GM21381 (cell line): ENCODE measurements around the gene UBASH3B.

Source experiments
- ATAC-seq: cut with Tn5 transposase; IDR thresholded peaks from one replicate; pipeline ENCODE4 v1.9.1; 2021; ENCODE audit warnings: mild to moderate bottlenecking, moderate library complexity; ENCODE audit not compliant: unreplicated experiment

UBASH3B gene

DNA sequence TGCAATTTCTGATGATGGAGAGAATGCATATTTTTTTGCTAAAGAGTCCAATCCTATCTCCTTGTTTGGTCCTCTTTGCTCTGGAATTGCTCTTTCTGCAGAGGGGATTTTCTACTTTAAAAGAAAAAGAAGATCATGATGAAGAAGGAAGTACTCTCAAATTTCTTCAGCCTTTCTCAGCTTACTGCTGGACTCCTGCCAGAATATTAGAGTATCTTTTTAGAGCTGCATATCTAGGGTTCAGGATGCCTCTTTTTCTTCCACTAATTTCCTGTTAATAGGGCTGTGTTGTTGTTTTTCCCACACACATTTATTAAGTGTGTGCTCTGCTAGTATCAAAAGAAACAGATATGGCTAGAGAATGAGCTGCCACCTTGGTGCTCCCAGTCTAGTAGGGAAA, 18.2 kb downstream of the UBASH3B start:
- ATAC-seq: no peak

DNA sequence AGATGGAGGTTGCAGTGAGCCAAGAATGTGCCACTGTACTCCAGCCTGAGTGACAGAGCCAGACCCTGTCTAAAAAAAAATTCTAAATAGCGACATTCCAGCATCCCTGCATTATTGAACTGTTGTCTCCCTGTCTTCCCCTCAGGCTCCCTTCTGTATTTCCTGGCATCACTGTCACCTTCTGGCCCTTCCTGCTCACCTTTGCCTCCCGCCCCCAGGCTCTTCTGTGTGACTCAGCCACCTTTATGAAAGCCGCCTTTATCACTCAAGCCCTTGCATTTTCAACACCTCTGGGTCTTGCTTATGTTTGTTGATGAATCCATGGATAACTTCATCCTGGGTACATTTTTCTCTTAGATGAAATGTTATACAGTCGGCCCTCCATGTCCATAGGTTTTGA, 21.1 kb downstream of the UBASH3B start:
- ATAC-seq: no peak

DNA sequence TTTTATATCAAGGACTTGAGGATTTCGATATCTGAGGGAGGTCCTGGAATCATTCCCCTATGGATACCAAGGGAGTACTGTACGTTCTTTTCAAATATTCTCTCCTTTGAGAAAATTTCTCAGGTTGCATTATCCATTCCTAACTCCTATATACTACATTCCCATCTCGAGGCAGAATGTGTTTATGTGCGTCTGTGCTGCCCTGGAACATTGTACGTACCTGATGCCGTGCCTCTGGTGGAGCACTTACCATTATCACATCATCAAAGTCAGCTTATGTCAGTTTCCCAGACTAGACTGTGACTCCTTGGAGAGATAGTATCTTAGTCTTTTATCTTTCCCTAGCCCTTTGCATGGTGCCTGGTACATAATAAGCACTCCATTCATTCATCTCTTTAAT, 21.7 kb downstream of the UBASH3B start:
- ATAC-seq: no peak

DNA sequence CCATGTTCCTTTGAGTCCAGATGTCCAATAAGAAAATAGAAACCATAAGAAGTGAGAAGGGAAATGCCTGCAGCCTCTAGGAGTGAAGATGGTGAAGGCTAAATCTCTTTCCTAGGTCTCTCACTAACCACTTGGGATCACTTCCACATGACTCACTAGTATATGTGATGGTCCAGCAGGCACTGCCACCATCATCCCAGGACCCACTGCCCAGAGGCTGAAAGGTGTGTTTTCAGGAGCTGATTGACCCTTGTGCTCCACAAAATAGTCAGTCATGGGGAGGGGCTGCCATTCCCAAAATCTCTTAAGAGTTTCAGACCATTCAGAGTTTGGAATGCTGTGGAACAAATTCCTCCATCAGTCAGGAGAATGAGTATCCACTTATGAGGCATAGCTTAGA, 22.9 kb downstream of the UBASH3B start:
- ATAC-seq: no peak

DNA sequence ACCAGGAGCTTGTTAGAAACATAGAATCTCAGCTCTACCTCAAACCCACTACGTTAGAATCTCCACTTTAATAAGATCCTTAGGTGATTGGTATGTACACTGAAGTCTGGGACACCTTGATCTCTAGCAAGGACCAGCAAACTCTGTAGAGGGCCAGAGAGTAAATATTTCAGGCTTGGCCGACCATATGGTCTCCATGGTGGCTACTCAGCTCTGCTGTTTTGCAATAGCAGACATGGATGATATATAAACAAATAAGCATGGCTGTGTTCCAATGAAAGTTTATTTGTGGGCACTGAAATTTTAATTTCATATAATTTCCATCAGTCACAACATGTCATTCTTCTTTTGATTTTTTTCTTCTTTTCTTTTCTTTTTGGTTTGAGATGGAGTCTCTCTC, 23.9 kb downstream of the UBASH3B start:
- ATAC-seq: no peak

DNA sequence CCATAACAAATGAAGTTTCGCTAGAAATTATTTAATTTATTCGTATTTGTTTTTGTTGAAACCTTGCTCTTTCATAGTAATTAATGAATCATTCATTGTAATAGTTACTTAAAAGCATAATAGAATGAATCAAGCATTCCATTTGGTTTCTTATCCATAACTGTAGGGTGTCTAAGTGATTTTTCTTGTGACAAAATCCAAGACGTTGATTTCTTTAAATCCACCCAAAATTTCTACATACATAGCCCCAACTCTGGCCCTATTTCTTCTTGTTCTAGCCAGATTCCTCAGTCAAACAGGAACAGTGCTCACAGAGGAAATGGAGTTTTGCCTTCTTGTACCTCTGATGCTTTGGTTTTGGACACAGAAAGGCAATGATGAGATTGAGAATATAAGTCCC, 25.5 kb downstream of the UBASH3B start:
- no peak for ATAC-seq

DNA sequence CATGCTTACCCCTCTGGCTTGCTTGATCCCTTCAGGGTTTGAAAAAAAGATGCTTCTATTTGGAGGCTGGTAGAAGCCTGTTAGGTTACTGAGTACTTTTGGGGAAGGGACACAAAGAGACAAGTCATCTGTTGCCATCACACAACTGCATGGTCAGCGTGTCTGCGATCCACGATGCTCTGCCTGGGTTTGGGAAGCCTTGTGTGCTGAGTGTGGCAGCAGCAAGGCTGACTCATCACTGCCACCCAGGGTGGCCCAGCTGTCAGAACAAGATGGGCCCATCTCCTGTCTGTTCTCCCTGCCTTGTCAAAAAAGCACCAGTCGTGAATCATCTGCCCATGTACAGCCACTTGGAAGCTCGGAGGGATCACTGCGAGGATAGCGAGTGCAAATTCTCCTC, 26.2 kb downstream of the UBASH3B start:
- no peak for ATAC-seq

DNA sequence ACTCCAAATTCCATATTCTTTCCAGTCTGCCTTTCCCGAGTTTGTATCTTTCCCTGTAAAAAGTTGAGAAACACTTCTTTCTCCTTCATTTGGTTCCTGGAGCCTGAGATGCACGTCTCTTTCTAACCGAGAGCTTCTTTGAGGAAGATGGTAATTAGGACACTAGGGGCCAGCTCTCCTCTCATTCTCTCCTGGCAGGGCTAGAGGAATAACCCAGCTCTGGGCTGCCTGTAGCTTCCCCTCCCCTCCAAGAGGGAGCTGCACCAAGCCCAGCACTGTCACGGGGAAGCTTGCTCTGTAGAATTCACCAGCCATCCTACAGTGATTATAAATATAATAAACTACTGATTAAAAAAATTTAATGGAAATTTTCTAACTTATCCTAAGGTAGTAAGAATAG, 26.9 kb downstream of the UBASH3B start:
- ATAC-seq: no peak

DNA sequence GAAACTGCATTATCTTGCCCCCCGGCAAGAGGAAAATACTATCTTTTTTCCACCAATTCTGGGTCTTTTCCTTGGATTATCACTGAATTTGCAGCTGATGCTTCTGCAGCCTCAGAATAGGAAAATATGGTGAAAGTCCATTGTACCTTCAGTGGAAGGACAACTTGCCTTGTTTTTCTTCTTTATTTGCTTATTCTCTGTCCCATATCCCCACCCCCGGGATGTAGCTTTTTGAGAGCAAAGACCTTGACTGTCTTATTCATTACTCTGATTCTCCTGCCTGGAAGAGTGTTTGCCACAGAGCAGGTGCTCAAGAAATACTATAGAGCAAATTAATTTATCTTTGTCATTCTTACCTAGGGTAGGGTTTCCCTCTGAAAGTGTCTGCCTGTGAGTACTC, 29.5 kb downstream of the UBASH3B start:
- no peak for ATAC-seq

DNA sequence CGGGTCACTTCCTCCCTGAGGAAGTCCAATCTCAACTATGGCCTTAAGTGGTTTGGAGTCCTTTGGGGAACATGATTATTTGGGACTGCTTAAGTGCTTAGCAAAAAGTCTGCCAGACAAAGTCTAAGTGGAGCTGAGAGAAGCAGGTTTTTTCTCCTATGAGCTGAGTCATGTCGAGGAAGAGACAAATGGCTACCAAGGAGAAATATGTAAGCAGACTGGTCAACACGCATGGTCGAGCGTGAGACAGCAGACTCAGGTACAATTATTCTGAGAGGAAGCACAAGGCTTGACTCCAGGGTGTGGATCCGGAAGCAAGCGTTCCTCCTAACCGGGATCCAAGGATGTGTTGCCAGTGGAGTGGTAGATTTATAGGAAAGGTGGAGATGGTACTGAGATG, 30.6 kb downstream of the UBASH3B start:
- no peak for ATAC-seq

DNA sequence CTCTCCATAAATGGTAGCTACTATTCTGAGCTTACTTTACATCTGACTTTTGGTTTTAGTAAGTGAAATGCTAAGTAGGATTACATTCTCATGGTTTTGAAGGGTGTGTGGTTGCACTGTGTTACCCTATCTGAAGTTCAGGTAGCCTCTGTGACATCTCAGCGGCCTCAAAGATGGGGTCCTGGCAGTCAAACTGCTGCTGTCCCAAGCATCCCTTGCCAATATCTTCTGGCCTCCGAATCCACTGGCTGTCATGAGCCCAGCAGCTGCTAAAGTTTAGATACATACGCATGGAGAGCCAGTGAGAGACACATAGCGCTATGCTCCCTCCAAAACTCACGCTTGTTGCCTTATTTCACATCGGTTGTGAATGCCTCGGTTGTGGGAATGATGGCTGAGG, 34.9 kb downstream of the UBASH3B start:
- no peak for ATAC-seq

DNA sequence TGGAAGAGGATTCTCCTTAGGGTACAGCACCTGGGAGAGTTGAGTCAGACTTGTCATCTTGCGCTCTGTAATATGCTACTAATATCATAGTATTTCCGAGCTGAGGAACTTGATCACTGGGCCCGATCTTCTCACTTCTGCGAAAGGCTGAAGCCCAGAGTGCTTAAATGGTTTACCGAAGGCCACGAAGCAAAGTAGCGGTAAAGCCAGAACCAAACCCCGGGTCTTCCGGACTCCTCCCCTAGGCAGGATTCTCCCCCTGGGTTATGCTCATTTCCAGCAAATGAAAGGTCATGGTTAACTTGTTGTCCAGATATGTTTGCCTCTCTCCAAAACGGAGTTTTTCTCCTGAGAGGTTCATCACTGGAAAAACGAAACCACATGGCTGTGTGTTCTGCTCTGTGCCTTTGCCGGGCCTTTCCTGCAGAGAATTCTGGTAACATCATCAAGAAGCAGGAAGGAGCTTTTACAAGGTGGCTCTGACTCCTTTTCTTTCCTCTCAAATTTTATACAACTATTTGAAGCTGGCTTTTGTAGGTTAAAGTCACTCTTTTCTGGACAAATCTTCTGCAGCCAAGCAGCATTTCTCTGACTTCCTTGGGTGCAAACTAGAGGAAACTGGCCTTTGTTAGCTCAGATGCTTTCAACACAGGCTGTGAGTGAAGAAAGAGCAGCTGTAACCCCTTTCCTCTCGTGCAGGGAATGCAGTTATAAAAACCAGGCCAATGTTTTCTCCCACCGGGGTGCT, 35.5 kb downstream of the UBASH3B start:
- no peak for ATAC-seq

DNA sequence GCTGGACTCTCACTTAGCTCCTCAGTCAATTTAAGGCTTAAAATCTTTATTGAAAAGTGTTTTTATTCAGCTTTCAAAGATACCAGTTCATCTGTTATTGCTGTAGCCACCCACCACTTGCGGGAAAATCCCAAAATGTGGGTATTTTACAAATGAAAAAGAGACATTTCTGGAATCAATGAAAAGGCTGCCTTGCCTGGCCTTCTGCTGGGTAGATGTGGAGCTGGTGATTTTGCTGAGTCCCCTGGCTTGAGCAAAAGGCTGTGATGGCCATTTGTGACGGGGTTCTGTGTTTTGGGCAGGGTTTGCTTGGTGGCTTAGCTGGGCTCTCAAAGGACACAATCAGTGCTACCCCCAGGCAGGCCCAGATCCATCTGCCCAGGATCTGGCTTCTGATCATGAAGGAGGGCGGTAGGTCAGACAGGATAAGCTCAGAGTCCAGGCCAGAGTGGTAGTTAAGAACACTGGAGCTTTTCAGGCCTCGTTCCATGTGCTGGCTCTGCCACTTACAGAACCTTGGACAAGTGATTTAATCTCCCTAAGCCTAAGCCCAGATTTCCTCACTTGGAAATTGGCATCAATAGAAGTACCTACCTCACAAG, 36.1 kb downstream of the UBASH3B start:
- no peak for ATAC-seq

DNA sequence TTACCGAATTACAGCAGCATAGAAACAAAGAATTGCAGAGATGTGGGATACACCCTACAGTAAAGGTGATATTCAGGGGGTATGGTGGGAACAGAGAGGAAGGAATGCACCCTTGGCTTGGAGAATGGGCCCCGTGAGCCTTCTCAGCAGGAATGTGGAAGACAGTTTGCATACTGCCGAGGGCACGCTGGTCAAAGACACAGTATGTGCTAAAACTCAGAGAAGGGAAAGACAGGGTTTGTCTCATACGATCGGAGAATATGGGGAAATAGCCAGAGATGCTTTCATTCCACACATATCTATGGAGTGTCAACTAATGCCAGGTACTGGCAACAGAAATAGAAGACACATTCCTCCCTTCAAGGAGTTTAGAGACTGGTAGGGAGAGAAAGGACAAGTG, 36.9 kb downstream of the UBASH3B start:
- no peak for ATAC-seq

DNA sequence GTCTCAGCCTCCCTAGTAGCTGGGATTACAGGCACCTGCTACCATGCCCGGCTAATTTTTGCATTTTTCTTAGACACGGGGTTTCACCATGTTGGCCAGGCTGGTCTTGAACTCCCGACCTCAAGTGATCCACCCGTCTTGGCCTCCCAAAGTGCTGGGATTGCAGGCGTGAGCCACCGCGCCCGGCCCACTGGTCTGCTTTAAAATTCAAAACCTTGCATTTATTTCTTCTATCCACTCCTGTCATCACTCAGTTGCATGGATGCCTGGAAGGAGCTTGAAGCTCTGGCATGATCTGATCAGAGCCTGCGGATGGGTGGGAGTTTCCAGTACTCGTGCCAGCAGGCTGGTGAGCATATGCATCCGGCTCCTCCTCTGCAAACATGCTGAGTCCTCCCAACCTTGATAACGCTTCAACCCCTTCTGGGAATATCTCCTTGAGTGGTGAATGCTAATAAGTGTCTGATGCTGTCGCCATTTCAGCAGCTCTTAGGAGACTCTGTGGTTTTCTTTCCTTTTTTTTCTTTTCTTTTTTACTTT, 39.6 kb downstream of the UBASH3B start:
- ATAC-seq: no peak

DNA sequence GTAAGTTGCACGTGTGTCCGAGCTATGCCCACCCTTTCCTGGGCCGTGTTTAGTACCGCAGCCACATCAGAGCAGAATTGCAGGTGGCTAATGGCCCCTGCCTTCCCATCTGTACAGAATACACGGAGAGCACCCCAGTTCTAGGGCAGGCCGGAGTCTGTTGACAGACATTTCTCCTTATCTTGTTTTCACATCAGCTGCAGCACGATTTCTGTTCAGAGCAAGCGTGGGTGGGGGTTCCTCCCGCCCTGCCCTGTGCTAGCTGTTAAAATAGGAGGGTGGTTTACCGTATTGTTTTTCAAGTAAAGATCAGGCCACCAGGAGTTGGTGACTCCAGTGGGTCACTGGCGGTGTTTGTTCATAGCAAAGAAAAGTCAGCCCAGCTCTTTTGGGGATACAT, 41.1 kb downstream of the UBASH3B start:
- ATAC-seq: no peak

DNA sequence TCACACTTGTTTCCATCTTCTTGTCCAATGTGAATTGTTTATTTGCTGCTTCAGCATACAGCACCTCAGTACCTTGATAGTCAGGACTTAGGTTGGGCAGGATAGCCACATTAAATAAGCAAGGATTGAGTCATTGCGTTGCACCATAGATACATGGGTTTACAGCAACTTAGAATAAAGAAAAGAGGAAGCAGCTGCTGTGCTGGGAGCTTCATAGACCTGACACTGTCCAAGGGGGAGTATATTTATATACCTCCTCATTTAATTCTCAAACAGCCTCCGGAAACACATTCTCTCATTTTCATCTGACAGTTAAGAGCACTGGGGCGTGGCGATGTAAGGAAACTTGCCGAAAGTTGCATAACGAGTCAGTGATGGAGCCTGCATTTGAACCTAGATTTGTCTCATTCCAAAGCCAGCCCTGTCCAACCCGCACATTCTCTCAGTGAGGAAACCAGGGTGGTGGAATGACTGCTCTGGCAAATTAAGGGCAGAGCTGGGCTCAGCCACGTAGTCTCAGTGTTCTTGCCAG, 42.2 kb downstream of the UBASH3B start:
- ATAC-seq: peak; percentile 62

DNA sequence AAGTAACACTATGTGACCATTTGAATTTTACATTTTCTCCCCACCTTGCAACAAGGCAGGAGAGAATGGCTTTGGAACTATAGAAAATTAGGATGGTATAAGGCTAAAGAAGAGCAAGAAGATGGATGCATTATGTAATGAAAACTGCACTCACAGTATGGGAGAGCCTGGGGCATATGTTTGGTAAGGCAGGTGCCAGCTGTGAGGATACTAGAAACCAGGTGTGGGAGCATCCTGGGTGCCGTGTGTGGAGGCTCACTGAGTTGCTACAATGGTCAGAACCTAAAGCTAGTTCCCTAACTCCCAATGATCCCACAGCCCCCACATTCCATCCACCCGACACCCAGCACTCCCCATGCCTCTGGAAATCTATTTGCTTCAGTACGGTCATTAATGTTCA, 42.9 kb downstream of the UBASH3B start:
- no peak for ATAC-seq

DNA sequence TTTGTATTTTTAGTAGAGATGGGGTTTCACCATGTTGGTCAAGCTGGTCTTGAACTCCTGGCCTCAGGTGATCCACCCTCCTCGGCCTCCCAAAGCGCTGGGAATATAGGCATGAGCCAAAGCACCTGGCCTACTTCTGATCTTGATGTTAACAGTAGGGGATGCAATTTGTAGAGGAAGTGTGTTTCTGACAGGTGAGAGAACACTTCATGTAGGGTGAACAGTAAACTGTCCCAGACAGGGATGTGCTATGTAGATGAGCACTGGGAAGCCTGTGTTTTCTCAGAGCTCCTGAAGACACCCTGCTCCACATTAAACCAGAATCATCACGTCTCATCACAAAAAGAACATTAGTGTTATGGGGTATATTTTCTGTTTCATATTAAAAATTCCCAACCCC, 45.1 kb downstream of the UBASH3B start:
- no peak for ATAC-seq

DNA sequence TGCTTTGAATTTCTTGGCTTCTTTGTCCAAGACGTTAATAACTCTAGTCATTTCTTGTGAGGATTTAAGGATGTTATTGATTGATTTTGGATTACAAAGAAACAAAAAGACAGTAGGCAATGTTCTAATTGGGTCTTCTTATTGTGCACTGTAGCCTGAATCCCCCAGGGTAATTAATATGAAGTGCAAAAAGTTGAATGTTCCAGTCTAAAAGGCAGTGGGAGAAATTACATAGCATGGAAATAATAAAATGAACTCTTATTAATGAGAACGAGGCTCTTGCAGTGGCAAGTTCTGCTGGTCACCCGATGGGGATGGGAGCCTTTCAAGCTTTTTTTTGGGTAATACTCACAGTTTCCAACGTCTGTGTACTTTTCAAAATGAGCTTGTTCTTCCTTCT, 45.6 kb downstream of the UBASH3B start:
- no peak for ATAC-seq

DNA sequence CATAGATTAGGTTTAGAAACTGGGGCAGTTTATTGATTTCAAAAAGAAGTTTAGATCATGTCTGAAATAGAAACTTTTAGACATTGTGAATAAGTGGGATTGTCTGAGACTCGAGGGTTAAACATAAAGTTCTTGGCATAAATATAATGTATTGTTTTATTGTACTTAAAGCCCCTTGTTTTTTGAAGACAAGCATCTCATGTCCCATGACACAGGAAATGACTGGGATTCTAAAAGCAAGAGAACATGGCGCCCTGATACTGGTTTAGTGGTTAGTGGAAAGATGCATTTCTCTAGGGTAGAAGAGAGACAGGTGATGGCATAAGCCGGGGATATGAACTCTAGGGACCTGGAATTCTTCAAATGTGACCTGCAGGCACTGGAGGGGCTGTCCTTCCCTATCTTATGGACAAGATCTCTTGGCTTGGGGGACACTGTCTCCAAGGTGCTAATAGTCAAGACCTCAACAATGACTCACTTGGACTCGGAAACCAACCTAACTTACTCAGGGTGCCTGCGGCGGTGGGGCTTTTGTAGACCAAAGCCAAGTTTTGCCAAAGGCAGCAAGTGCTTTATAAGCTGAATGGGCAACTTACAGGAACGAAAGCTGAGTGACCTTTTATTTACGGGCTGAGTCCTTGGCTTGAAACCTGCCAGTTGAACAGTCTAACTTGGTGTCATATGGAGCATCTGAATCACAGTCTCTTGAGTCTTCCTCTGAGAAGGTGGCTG, 48.2 kb downstream of the UBASH3B start:
- ATAC-seq: no peak

DNA sequence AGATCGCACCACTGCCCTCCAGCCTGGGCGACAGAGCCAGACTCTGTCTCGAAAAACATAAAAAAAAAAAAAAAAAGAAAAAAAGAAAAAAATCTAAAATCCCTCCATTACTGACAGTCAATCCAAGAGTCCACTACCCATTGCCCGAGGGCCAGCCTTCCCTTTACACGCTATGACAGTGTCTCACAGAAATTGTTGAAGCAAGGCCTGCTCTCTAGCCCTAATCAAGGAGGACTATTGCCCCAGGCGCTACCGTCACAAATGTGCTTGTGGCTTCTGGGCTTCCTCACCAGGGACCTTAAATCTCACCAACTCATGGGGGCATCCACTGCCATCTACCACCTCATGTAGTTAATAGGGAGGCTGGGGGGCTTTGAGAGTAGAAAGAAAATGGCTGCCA, 49.9 kb downstream of the UBASH3B start:
- ATAC-seq: no peak
